ENCODE results near the gene PRUNE2. TPM values are rescaled to one million over a fixed set of nuclear protein-coding genes. Genes with fewer than 3 reads are reported as not detected.

Gene PRUNE2
- total and polyA plus RNA-seq, 2 of the 8 experiments (the other 6 are each of a cell fraction or from before 2014, with no cell fraction given): 5.5 to 13.3 TPM

GRCh38 chr9:76595645-76596044, 310.3 kb downstream of the PRUNE2 start:
- CTCF ChIA-PET (ENCODE audit: partially characterized antibody): interaction anchor here (1.2 kb wide), 1 partner anchor 63 kb away, joined by 3 read pairs; no protein-coding TSS in a partner anchor
- no peak overlapping the region for H2AFZ ChIP-seq (ENCODE audit: low read length)
- H4K91ac ChIP-seq (replicated peaks; ENCODE audit: insufficient read length, low read length): no peak overlapping the region
- H4K5ac ChIP-seq (ENCODE audit: insufficient read length, low read depth, low read length): no peak overlapping the region
- no peak overlapping the region; the same call in 1 of the 2 replicates for H3K18ac ChIP-seq (ENCODE audit: extremely low read depth, low read length)
- POLR2A ChIA-PET (ENCODE audit: partially characterized antibody): no interaction called here
- no peak overlapping the region for H2BK20ac ChIP-seq (ENCODE audit: low read length)
- no peaks in the 10 kb centered on the region for H3K27me3 ChIP-seq (replicated peaks in 1 of 4; ENCODE audit: control insufficient read depth in 3 of 4, extremely low read depth in 1 of 4, insufficient read depth in 3 of 4, low read length in 3 of 4)
- H2AK5ac ChIP-seq (ENCODE audit: low read depth, low read length): no peak overlapping the region
- H3K23ac ChIP-seq (ENCODE audit: insufficient read length): no peak overlapping the region
- no peak overlapping the region for H4K8ac ChIP-seq (ENCODE audit: extremely low read depth, insufficient read depth, low read length)
- H2BK15ac ChIP-seq (ENCODE audit: low read length): no peak overlapping the region
- no peak overlapping the region for H3K4ac ChIP-seq (replicated peaks; ENCODE audit: insufficient read length, low read depth, low read length)
- TF ChIP-seq ASH2L (IDR thresholded peaks at IDR 0.05; ENCODE audit: low read length) (no peak), CBX8 (IDR thresholded peaks at IDR 0.05; ENCODE audit: borderline replicate concordance, low read depth, low read length) (no peak), SP2 (IDR thresholded peaks at IDR 0.05; ENCODE audit: low read length) (no peak), GABPA (IDR thresholded peaks at IDR 0.05; ENCODE audit: borderline replicate concordance, insufficient read depth, low read length) (no peak), HDAC6 (IDR thresholded peaks at IDR 0.05; ENCODE audit: low read depth, low read length) (no peak), POU5F1 (IDR thresholded peaks at IDR 0.05; ENCODE audit: low read depth, low read length) (no peak), HDAC2 (IDR thresholded peaks at IDR 0.05; ENCODE audit: borderline replicate concordance in 1 of 2, low read depth in 2 of 2, low read length in 2 of 2) (no peak), TEAD4 (IDR thresholded peaks at IDR 0.05; ENCODE audit: low read depth, low read length) (no peak)
- TF ChIP-seq, protein P1, sequence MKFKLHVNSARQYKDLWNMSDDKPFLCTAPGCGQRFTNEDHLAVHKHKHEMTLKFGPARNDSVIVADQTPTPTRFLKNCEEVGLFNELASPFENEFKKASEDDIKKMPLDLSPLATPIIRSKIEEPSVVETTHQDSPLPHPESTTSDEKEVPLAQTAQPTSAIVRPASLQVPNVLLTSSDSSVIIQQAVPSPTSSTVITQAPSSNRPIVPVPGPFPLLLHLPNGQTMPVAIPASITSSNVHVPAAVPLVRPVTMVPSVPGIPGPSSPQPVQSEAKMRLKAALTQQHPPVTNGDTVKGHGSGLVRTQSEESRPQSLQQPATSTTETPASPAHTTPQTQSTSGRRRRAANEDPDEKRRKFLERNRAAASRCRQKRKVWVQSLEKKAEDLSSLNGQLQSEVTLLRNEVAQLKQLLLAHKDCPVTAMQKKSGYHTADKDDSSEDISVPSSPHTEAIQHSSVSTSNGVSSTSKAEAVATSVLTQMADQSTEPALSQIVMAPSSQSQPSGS (IDR thresholded peaks at IDR 0.05; ENCODE audit: low read length): no peak
- H3K79me1 ChIP-seq (ENCODE audit: low read depth, low read length): no peaks in the 10 kb centered on the region
- DNase-seq (ENCODE audit: low read depth in 1 of 2, low spot score in 2 of 2) (no peak), FAIRE-seq (peak; percentile 42)
- peak overlapping the region in 1 of 4 experiments; percentile 51; a peak in 2 of 8 replicates for H3K4me3 ChIP-seq (ENCODE audit: extremely low read depth in 1 of 4, insufficient read depth in 2 of 4, low read depth in 3 of 4, low read length in 4 of 4)
- H2BK120ac ChIP-seq (replicated peaks; ENCODE audit: low read depth, low read length): peak overlapping the region; percentile 16
- peak overlapping the region in 1 of 4 experiments; percentile 38; a peak in 1 of 7 replicates for H3K9ac ChIP-seq (replicated peaks in 1 of 4; ENCODE audit: extremely low read depth in 1 of 4, low read depth in 3 of 4, low read length in 3 of 4)
- no peaks in the 10 kb centered on the region for H3K9me3 ChIP-seq (ENCODE audit: insufficient read depth in 2 of 2, low read depth in 1 of 2, low read length in 1 of 2)
- H2BK5ac ChIP-seq (ENCODE audit: low read depth, low read length): no peak overlapping the region; the same call in 1 of the 2 replicates
- no peak overlapping the region for H2BK12ac ChIP-seq (ENCODE audit: low read depth, low read length)
- H3K56ac ChIP-seq (replicated peaks; ENCODE audit: insufficient read length, low read depth, low read length): no peak overlapping the region
- H3K4me2 ChIP-seq (ENCODE audit: insufficient read depth in 1 of 2, low read depth in 2 of 2, low read length in 2 of 2): peak overlapping the region; percentile 65 to 82
- H3K79me2 ChIP-seq (ENCODE audit: control insufficient read depth in 1 of 2, insufficient read depth in 2 of 2, low read length in 2 of 2): no peaks in the 10 kb centered on the region
- peaks cover 5 to 27% (median 24%) of the 10 kb centered on the region in 4 experiments for H3K4me1 ChIP-seq (replicated peaks in 1 of 4; ENCODE audit: control insufficient read depth in 3 of 4, insufficient read depth in 4 of 4, low read length in 3 of 4)
- H3K23me2 ChIP-seq (ENCODE audit: low read depth, low read length): no peaks in the 10 kb centered on the region; the same call in 1 of the 2 replicates
- H4K20me1 ChIP-seq (replicated peaks in 1 of 2; ENCODE audit: control insufficient read depth in 1 of 2, insufficient read depth in 2 of 2, low read length in 2 of 2): no peaks in the 10 kb centered on the region
- H3K36me3 ChIP-seq (ENCODE audit: control insufficient read depth in 2 of 4, insufficient read depth in 4 of 4, low read length in 3 of 4): no peaks in the 10 kb centered on the region
- H3K14ac ChIP-seq (ENCODE audit: insufficient read length): no peak overlapping the region
- 42% methylated on average over 3 of the region's 3 CpGs; no CpG with 5 or more reads in 1 of the 2 experiments for WGBS, 2 experiments (ENCODE audit: extremely low coverage in 1 of 2, insufficient coverage in 1 of 2, insufficient read length in 1 of 2, insufficient replicate concordance in 2 of 2, low coverage in 1 of 2, low lambda C conversion rate in 2 of 2, missing lambda C conversion rate in 1 of 2)
- H3K27ac ChIP-seq (ENCODE audit: low read depth, low read length): no peak overlapping the region

Data from H1 (cell line).